Fibroblast of villous mesenchyme (primary cell): ENCODE measurements around the gene LRR1. TPM values are rescaled to one million over a fixed set of nuclear protein-coding genes. Genes with fewer than 3 reads are reported as not detected.
"Not testable (repeated sequence)": the region's sequence is repeated elsewhere in the genome, so short reads cannot be mapped to it uniquely, and the experiment has no call there.

Source experiments
- DNase-seq: peaks from one replicate; pipeline ENCODE4 v3.0.0-alpha.2; 2010; ENCODE audit warnings: low read depth
- H3K4me3 ChIP-seq: 2 replicates; pipeline ENCODE4 v1.5.1; 2011; ENCODE audit warnings: low read depth, mild to moderate bottlenecking, low read length
- total RNA-seq: library from RNA; depleted of rRNA; stranded (reverse); fragments of >200 nt; gene quantifications from 2 replicates; pipeline ENCODE4 v1.2.3, GENCODE V29; 2012
- TF ChIP-seq, protein P1 (sequence below): IDR thresholded peaks from 2 replicates; pipeline ENCODE4 v1.5.1; 2012; ENCODE audit warnings: low read depth, mild to moderate bottlenecking, low read length; ENCODE audit not compliant: insufficient read depth

The LRR1 gene
- total RNA-seq, 1 donor, result 26.8 TPM

GRCh38 chr14:49581209-49582112, 17.3 kb upstream of the LRR1 start:
- TF ChIP-seq, protein P1, sequence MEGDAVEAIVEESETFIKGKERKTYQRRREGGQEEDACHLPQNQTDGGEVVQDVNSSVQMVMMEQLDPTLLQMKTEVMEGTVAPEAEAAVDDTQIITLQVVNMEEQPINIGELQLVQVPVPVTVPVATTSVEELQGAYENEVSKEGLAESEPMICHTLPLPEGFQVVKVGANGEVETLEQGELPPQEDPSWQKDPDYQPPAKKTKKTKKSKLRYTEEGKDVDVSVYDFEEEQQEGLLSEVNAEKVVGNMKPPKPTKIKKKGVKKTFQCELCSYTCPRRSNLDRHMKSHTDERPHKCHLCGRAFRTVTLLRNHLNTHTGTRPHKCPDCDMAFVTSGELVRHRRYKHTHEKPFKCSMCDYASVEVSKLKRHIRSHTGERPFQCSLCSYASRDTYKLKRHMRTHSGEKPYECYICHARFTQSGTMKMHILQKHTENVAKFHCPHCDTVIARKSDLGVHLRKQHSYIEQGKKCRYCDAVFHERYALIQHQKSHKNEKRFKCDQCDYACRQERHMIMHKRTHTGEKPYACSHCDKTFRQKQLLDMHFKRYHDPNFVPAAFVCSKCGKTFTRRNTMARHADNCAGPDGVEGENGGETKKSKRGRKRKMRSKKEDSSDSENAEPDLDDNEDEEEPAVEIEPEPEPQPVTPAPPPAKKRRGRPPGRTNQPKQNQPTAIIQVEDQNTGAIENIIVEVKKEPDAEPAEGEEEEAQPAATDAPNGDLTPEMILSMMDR, result no peak
- no peak overlapping the region for H3K4me3 ChIP-seq
- DNase-seq, result no peak

DNA sequence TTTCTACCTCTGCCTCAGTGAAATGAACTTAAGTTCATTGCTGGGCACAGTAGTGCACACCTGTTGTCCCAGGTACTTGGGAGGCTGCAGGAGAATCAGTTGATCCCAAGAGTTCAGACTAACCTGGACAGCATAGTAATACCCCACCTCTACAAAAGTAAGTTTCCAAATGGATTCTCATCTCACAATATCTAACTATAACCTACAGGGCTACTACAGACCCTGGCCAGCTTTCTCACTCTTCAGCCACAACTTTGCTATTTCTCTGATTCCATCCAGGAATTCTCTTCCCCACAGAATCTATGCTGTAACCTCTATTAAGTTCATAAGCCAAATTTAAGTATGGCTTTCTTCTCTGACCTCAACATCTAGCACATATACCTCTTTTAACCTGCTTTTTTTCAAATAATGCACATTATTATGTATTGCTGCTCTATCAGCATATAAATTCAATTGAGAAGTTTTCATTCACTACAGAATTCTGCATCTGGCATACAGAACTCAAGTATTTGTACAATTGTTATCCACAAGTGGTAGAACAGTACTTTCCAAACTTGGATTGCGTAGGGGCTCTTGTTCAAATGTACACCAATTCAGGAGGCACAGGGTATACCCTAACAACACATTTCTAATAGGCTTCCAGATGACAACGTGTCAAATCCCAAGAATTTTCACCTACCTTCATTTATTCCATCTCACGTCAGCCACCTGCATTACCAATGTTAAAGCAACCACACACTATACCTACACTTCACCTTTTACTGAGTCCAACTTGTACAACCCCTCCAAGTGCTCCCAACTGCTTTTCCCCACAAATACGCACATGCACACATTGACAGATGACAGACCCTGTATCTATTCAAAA, 16.4 kb upstream of the LRR1 start:
- TF ChIP-seq, protein P1, result no peak

DNA sequence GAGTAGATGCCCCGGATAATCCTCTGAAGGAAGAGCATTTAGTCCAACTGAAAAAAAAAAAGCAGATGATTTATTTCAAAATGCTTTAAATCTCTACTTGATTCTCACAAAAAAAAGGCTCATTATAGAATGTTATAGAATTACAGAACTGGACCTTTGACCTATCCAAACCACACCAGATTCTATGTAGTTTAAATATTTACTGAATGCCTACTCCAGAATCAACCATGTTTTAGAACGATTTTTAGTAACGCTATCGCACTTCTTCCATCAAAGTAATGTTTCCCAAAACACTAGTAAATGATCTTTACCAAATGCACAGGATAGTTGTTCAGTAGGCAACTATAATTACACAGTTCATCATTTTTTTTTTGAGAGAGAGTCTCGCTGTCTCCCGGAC, 15.1 kb upstream of the LRR1 start:
- H3K4me3 ChIP-seq, result peak overlapping the region; percentile 91
- TF ChIP-seq, protein P1, result no peak
- no peak for DNase-seq

More for the DNA sequence above, 16.4 kb upstream of the LRR1 start:
- no peak for DNase-seq
- no peak overlapping the region for H3K4me3 ChIP-seq

- TF ChIP-seq, protein P1, result no peak
- DNase-seq, result no peak
- peak overlapping the region; percentile 91 for H3K4me3 ChIP-seq
Measured at GRCh38 chr14:49584058-49584457, 14.7 kb upstream of the LRR1 start.

GRCh38 chr14:49584981-49585640, 13.6 kb upstream of the LRR1 start:
- DNase-seq, result not testable (repeated sequence)

GRCh38 chr14:49585803-49586672, 12.7 kb upstream of the LRR1 start, which contains the start of gene RPS29:
TSS of gene RPS29 (minus strand) at chr14:49586380. CDS start at chr14:49586346, 34 bp downstream.
- H3K4me3 ChIP-seq, result peak within 1 kb of the TSS; percentile 91
- DNase-seq, result peak; percentile 100
- TF ChIP-seq, protein P1, result no peak

More at GRCh38 chr14:49584981-49585640, 13.6 kb upstream of the LRR1 start:
- H3K4me3 ChIP-seq, result peak overlapping the region; percentile 91
